ENCODE measurements around the gene CTTN. TPM values are rescaled to one million over a fixed set of nuclear protein-coding genes. Genes with fewer than 3 reads are reported as not detected.

The CTTN gene
- total and polyA plus RNA-seq, 2 of the 8 experiments (the other 6 are each of a cell fraction or from before 2014, with no cell fraction given) = 84.6 to 216 TPM

GRCh38 chr11:70485326-70486025 lies 87.1 kb downstream of the CTTN start:
- no peak overlapping the region for H2BK5ac ChIP-seq (ENCODE audit: low read depth, low read length)
- H2BK20ac ChIP-seq (ENCODE audit: low read length) = no peak overlapping the region
- no peak overlapping the region for H3K9ac ChIP-seq (replicated peaks in 1 of 4; ENCODE audit: extremely low read depth in 1 of 4, low read depth in 3 of 4, low read length in 3 of 4)
- no peak overlapping the region for H2AFZ ChIP-seq (ENCODE audit: low read length)
- no peak overlapping the region for H4K91ac ChIP-seq (replicated peaks; ENCODE audit: insufficient read length, low read length)
- no peaks in the 10 kb centered on the region for H4K20me1 ChIP-seq (replicated peaks in 1 of 2; ENCODE audit: control insufficient read depth in 1 of 2, insufficient read depth in 2 of 2, low read length in 2 of 2)
- FAIRE-seq = no peak
- ChIA-PET POLR2A (ENCODE audit: partially characterized antibody) (no interaction called here), CTCF (ENCODE audit: partially characterized antibody) (interaction anchor here (0.7 to 8.5 kb wide), 8 partner anchors 9 to 57 kb away, joined by 3 to 90 read pairs (median 6); no protein-coding TSS in a partner anchor)
- no peak overlapping the region for H3K4me3 ChIP-seq (ENCODE audit: extremely low read depth in 1 of 4, insufficient read depth in 2 of 4, low read depth in 3 of 4, low read length in 4 of 4)
- H3K18ac ChIP-seq (ENCODE audit: extremely low read depth, low read length) = no peak overlapping the region
- no peaks in the 10 kb centered on the region for H3K79me2 ChIP-seq (ENCODE audit: control insufficient read depth in 1 of 2, insufficient read depth in 2 of 2, low read length in 2 of 2)
- H3K4ac ChIP-seq (replicated peaks; ENCODE audit: insufficient read length, low read depth, low read length) = no peak overlapping the region
- H3K23ac ChIP-seq (ENCODE audit: insufficient read length) = no peak overlapping the region
- no peaks in the 10 kb centered on the region for H3K4me1 ChIP-seq (replicated peaks in 1 of 4; ENCODE audit: control insufficient read depth in 3 of 4, insufficient read depth in 4 of 4, low read length in 3 of 4)
- 96% methylated on average over 29 of the region's 31 CpGs; no CpG with 5 or more reads in 1 of the 2 experiments for WGBS, 2 experiments (ENCODE audit: extremely low coverage in 1 of 2, insufficient coverage in 1 of 2, insufficient read length in 1 of 2, insufficient replicate concordance in 2 of 2, low coverage in 1 of 2, low lambda C conversion rate in 2 of 2, missing lambda C conversion rate in 1 of 2)
- no peak overlapping the region for H2BK15ac ChIP-seq (ENCODE audit: low read length)
- no peak overlapping the region for H3K27ac ChIP-seq (ENCODE audit: low read depth, low read length)
- H3K23me2 ChIP-seq (ENCODE audit: low read depth, low read length) = no peaks in the 10 kb centered on the region
- H3K4me2 ChIP-seq (ENCODE audit: insufficient read depth in 1 of 2, low read depth in 2 of 2, low read length in 2 of 2) = no peak overlapping the region
- no peak overlapping the region for H2BK12ac ChIP-seq (ENCODE audit: low read depth, low read length)
- H3K27me3 ChIP-seq (replicated peaks in 1 of 4; ENCODE audit: control insufficient read depth in 3 of 4, extremely low read depth in 1 of 4, insufficient read depth in 3 of 4, low read length in 3 of 4) = no peaks in the 10 kb centered on the region; a peak in 1 of 7 replicates
- H4K5ac ChIP-seq (ENCODE audit: insufficient read length, low read depth, low read length) = no peak overlapping the region
- DNase-seq (ENCODE audit: low read depth in 1 of 2, low spot score in 2 of 2) = no peak
- peaks cover under 1 to 3% of the 10 kb centered on the region in 2 experiments; a peak in 3 of 4 replicates for H3K9me3 ChIP-seq (ENCODE audit: insufficient read depth in 2 of 2, low read depth in 1 of 2, low read length in 1 of 2)
- H3K56ac ChIP-seq (replicated peaks; ENCODE audit: insufficient read length, low read depth, low read length) = no peak overlapping the region
- peaks cover 0 to 21% (median 6%) of the 10 kb centered on the region in 4 experiments; a peak in 6 of 8 replicates for H3K36me3 ChIP-seq (ENCODE audit: control insufficient read depth in 2 of 4, insufficient read depth in 4 of 4, low read length in 3 of 4)
- no peak overlapping the region for H2BK120ac ChIP-seq (replicated peaks; ENCODE audit: low read depth, low read length)
- H3K79me1 ChIP-seq (ENCODE audit: low read depth, low read length) = no peaks in the 10 kb centered on the region
- H2AK5ac ChIP-seq (ENCODE audit: low read depth, low read length) = no peak overlapping the region
- H4K8ac ChIP-seq (ENCODE audit: extremely low read depth, insufficient read depth, low read length) = no peak overlapping the region
- no peak overlapping the region for H3K14ac ChIP-seq (ENCODE audit: insufficient read length)
- TF ChIP-seq TAF7 (optimal IDR thresholded peaks at IDR 0.05; ENCODE audit: borderline replicate concordance, low read depth, low read length) (no peak), POU5F1 (IDR thresholded peaks at IDR 0.05; ENCODE audit: low read depth, low read length) (no peak), NANOG (IDR thresholded peaks at IDR 0.05; ENCODE audit: insufficient read depth, low read depth, low read length, poor library complexity, severe bottlenecking) (no peak), RNF2 (IDR thresholded peaks at IDR 0.05; ENCODE audit: borderline replicate concordance, low read depth, low read length, missing control alignments, poor library complexity, severe bottlenecking) (no peak)

Data from H1 (cell line).